Left ventricle myocardium inferior (tissue), 1 donor: ENCODE results near the gene PCSK5. TPM values are rescaled to one million over a fixed set of nuclear protein-coding genes. Genes with fewer than 3 reads are reported as not detected.

Experiments used
- DNase-seq: peaks from one replicate; pipeline ENCODE4 v3.0.0-alpha.2; 2020
- H3K27ac ChIP-seq: fragments of 200-600 bp; replicated peaks from 2 replicates; pipeline ENCODE4 v1.8.0; 2021
- H3K27me3 ChIP-seq: fragments of 200-600 bp; 2 replicates; pipeline ENCODE4 v1.8.0; 2021; ENCODE audit warnings: low read depth
- H3K36me3 ChIP-seq: fragments of 200-600 bp; 2 replicates; pipeline ENCODE4 v1.8.0; 2021
- H3K4me1 ChIP-seq: fragments of 200-600 bp; 2 replicates; pipeline ENCODE4 v1.8.0; 2021
- H3K4me3 ChIP-seq: fragments of 200-600 bp; 2 replicates; pipeline ENCODE4 v1.8.0; 2021; ENCODE audit warnings: mild to moderate bottlenecking, moderate library complexity
- H3K9me3 ChIP-seq: fragments of 200-600 bp; replicated peaks from 2 replicates; pipeline ENCODE4 v1.8.0; 2021
- CTCF ChIP-seq: fragments of 200-600 bp; IDR thresholded peaks from 2 replicates; pipeline ENCODE4 v1.8.0; 2021; ENCODE audit warnings: antibody characterized with exemption, mild to moderate bottlenecking, borderline replicate concordance
- intact Hi-C: fragments of 100-400 bp; cut with micrococcal nuclease; formaldehyde crosslinking; loops from one replicate; pipeline ENCODE4 v1.11.0; 2022
- total RNA-seq: library from RNA; stranded (reverse); fragmentation: NEBNext Ultra II Directional; extraction: Animal tissue kit (Norgen Biotek cat#: 25700); gene quantifications from one replicate; pipeline ENCODE4 v1.2.1, GENCODE V29; 2021
- donor health status: DM: no; HTN: yes; CAD: no; lungs with severe emphysema.

PCSK5 gene
- total RNA-seq, 1 donor from 2014 or later: 5.6 TPM

- no peaks in the 10 kb centered on the region for H3K4me1 ChIP-seq
- intact Hi-C loops: no loop called here
- no peak overlapping the region for H3K27ac ChIP-seq
- no peaks in the 10 kb centered on the region for H3K9me3 ChIP-seq
- H3K36me3 ChIP-seq: no peaks in the 10 kb centered on the region
- no peak overlapping the region for H3K4me3 ChIP-seq
- DNase-seq: no peak
- no peaks in the 10 kb centered on the region for H3K27me3 ChIP-seq
- no peak for TF ChIP-seq CTCF
These were observed 459.4 kb downstream of the PCSK5 start for GRCh38 chr9:76349865-76350264.

- Histone ChIP-seq H3K36me3 (no peaks in the 10 kb centered on the region), H3K9me3 (no peaks in the 10 kb centered on the region), H3K27me3 (no peaks in the 10 kb centered on the region), H3K4me3 (no peak overlapping the region), H3K4me1 (no peaks in the 10 kb centered on the region), H3K27ac (no peak overlapping the region)
- no peak for DNase-seq
- intact Hi-C loops: no loop called here
- no peak for TF ChIP-seq CTCF
These were observed 460.5 kb downstream of the PCSK5 start for GRCh38 chr9:76351006-76351405.

GRCh38 chr9:76352026-76352620 lies 461.6 kb downstream of the PCSK5 start:
- H3K9me3 ChIP-seq: no peaks in the 10 kb centered on the region
- no peak for TF ChIP-seq CTCF
- intact Hi-C loops: no loop called here

GRCh38 chr9:76353280-76353679 lies 462.8 kb downstream of the PCSK5 start:
- no peak for DNase-seq
- no peak overlapping the region for H3K4me3 ChIP-seq
- no peaks in the 10 kb centered on the region for H3K4me1 ChIP-seq
- no peaks in the 10 kb centered on the region for H3K9me3 ChIP-seq
- intact Hi-C loops: no loop called here
- H3K36me3 ChIP-seq: no peaks in the 10 kb centered on the region
- no peak for TF ChIP-seq CTCF
- H3K27me3 ChIP-seq: no peaks in the 10 kb centered on the region
- H3K27ac ChIP-seq: no peak overlapping the region

More at GRCh38 chr9:76352026-76352620, 461.6 kb downstream of the PCSK5 start:
- Histone ChIP-seq H3K27me3 (no peaks in the 10 kb centered on the region), H3K36me3 (no peaks in the 10 kb centered on the region), H3K4me3 (no peak overlapping the region), H3K27ac (no peak overlapping the region), H3K4me1 (no peaks in the 10 kb centered on the region)
- DNase-seq: no peak

- no peak for TF ChIP-seq CTCF
- H3K27ac ChIP-seq: no peak overlapping the region
- no peak for DNase-seq
- no peaks in the 10 kb centered on the region for H3K36me3 ChIP-seq
- no peaks in the 10 kb centered on the region for H3K9me3 ChIP-seq
- H3K27me3 ChIP-seq: no peaks in the 10 kb centered on the region
- no peak overlapping the region for H3K4me3 ChIP-seq
- intact Hi-C loops: no loop called here
- H3K4me1 ChIP-seq: no peaks in the 10 kb centered on the region
These were observed 463.7 kb downstream of the PCSK5 start for GRCh38 chr9:76354221-76354620.
